HUES64 (cell line): ENCODE measurements around the gene ADAMTS20.
"Not testable (repeated sequence)": the region's sequence is repeated elsewhere in the genome, so short reads cannot be mapped to it uniquely, and the experiment has no call there.

Experiments used
- H3K27ac ChIP-seq: 2 replicates; pipeline ENCODE4 v1.7.0; 2013; ENCODE audit warnings: low read depth, low read length, inconsistent platforms
- H3K27me3 ChIP-seq: 2 replicates; pipeline ENCODE4 v1.6.1; 2013; ENCODE audit warnings: mild to moderate bottlenecking, low read length; ENCODE audit not compliant: insufficient read depth
- H3K36me3 ChIP-seq: 2 replicates; pipeline ENCODE4 v1.6.1; 2013; ENCODE audit warnings: mild to moderate bottlenecking, low read length; ENCODE audit not compliant: insufficient read depth
- H3K4me1 ChIP-seq: 2 replicates; pipeline ENCODE4 v1.6.1; 2013; ENCODE audit warnings: mild to moderate bottlenecking, low read length, moderate library complexity; ENCODE audit not compliant: insufficient read depth
- H3K4me3 ChIP-seq: 2 replicates; pipeline ENCODE4 v1.5.1; 2013; ENCODE audit warnings: mild to moderate bottlenecking, low read length, moderate library complexity
- H3K9ac ChIP-seq: 2 replicates; pipeline ENCODE4 v1.6.1; 2013; ENCODE audit warnings: mild to moderate bottlenecking, low read depth, low read length
- H3K9me3 ChIP-seq: 2 replicates; pipeline ENCODE4 v1.6.1; 2013; ENCODE audit warnings: low read depth, low read length; ENCODE audit not compliant: insufficient read depth
- WGBS: fragments of 150-250, 120-280 bp; methylation state at CpG from one replicate; pipeline ENCODE4 v1.1.7; 2013; ENCODE audit warnings: missing lambda C conversion rate; 5-methylcytosine and 5-hydroxymethylcytosine counted together

The ADAMTS20 gene

DNA sequence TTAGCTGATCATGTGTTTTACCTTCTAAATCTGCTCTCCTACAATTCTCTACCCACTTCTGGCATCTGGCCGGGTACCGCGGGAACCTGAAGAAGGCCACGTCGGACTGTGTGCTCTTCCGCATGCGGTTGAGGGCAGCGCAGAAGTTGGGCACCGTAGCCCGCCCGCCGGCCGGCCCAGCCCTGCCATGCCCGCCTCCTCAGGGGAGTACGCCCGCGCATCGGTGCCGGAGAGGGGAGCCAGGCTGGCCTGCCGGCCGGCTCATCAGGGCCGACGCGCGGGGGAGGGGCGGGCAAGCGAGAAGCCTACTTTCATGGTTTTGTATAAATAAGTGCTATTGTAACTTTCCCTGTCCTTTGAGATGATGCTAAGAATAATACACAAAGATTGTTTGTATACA, 19.9 kb upstream of the ADAMTS20 start:
- Histone ChIP-seq H3K36me3 (no peaks in the 10 kb centered on the region), H3K9ac (no peak overlapping the region), H3K9me3 (no peaks in the 10 kb centered on the region), H3K4me1 (no peaks in the 10 kb centered on the region), H3K27me3 (no peaks in the 10 kb centered on the region), H3K4me3 (no peak overlapping the region), H3K27ac (no peak overlapping the region)
- 96% methylated on average over 26 of the region's 27 CpGs for WGBS

DNA sequence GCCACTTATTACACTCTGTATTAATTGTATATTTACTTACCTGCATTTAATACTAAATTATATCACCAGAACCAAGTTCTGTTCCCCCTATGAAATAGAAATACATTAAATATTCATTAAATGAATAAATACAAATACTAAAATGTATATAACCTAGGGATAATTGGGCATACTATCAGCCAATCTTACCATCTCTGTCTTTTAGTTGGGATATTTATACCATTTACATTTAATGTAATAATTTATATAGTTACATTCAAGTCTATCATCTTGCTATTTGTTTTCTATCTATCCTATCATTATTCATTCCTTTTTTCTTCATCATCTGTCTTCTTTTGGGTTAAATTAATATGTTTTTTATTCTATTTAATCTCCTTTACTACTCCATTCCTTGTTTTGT, 4.1 kb upstream of the ADAMTS20 start:
- Histone ChIP-seq H3K27me3 (peaks cover 23% of the 10 kb centered on the region), H3K9ac (no peak overlapping the region), H3K4me1 (no peaks in the 10 kb centered on the region), H3K9me3 (peaks cover 14% of the 10 kb centered on the region), H3K4me3 (no peak overlapping the region), H3K36me3 (no peaks in the 10 kb centered on the region), H3K27ac (no peak overlapping the region)

DNA sequence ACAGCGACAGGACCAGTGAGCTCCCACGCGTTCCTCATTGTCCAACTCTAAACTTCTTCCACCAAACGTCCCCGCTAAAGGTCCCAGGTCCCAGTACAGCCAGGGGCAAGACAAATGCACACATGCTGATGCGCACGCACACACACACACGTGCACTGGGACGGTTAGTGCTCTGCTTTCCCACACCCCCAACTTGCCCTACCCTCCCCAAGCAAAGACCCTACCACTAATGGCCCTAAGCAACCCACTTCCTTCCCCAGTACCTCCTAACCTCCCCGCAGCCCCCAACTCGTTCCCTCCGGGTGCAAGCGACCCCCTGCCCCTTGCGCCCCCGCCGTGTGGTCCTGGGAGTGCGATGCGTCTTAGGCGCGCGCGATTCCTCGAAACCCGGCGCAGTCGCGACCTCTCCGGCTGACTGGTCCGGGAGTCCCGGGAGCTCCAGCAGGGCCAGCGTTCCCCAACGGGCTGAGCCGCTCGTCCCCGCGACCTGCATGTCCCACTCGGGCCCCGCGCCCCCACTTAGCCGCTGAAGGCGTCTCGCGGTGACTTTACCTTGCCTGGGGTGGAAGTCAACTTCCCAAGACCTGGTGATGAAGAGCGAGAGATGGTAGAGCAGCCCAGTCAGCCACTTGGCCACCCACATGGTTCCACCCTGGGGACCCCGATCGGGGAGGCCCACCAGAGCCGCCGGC, 578 bp downstream of the ADAMTS20 start:
- H3K4me1 ChIP-seq: no peaks in the 10 kb centered on the region; the same call in 1 of the 2 replicates
- no peaks in the 10 kb centered on the region for H3K36me3 ChIP-seq
- no peak overlapping the region for H3K27ac ChIP-seq
- WGBS: under 1% methylated on average over 48 of the region's 48 CpGs
- peaks cover 7% of the 10 kb centered on the region; the same call in 1 of the 2 replicates for H3K9me3 ChIP-seq
- peaks cover 42% of the 10 kb centered on the region for H3K27me3 ChIP-seq
- H3K4me3 ChIP-seq: peak overlapping the region; percentile 75
- peak overlapping the region; percentile 53 for H3K9ac ChIP-seq

DNA sequence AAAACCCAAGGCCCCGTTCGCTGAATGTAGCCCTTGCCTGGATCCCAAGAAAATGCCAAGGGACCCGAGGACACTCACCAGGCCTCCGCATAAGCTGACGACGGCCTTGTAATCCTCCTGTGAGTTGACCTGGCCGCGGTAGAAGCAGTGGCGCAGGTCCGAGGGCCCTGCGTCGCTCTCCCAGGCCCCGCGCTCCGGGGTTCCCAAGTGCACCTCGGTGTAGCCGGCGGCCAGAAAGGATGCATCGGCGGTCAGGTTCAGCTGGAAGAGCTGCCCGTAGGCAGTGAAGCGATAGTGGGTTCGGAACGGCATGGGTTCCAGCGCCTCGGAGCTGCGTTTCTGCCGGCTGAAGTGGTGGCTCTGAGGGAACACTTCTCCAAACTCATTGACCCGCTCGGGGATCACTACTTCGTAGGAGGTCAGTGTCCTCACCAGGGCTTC, 1.2 kb downstream of the ADAMTS20 start:
- 7% methylated on average over 31 of the region's 31 CpGs for WGBS
- H3K27me3 ChIP-seq: peaks cover 42% of the 10 kb centered on the region
- no peaks in the 10 kb centered on the region; the same call in 1 of the 2 replicates for H3K4me1 ChIP-seq
- H3K27ac ChIP-seq: no peak overlapping the region
- peak overlapping the region; percentile 75 for H3K4me3 ChIP-seq
- peaks cover 3% of the 10 kb centered on the region; the same call in 1 of the 2 replicates for H3K9me3 ChIP-seq
- peak overlapping the region; percentile 53; the same call in 1 of the 2 replicates for H3K9ac ChIP-seq
- H3K36me3 ChIP-seq: no peaks in the 10 kb centered on the region

DNA sequence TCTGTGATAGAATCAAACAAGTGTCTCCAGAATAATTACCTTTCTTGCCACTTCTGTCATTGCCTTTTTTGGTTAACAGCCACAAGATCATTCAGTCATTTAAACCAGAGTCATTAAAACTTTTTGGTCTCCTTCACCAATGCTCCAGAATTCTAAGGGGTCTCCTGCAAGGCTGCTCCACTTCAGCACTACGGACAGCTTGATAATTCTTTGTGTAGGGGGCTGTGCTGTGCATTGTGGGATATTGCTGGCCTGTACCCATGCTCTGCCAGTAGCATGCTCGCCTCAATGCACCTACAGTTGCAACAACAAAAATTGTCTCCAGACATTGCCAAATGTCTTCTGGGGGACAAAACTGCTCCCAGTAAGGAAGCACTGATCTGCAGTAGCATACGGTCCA, 7.3 kb downstream of the ADAMTS20 start:
- Histone ChIP-seq H3K9me3 (no peaks in the 10 kb centered on the region), H3K27me3 (peaks cover 5% of the 10 kb centered on the region; the same call in 1 of the 2 replicates), H3K36me3 (no peaks in the 10 kb centered on the region), H3K4me3 (no peak overlapping the region), H3K4me1 (no peaks in the 10 kb centered on the region), H3K27ac (no peak overlapping the region), H3K9ac (no peak overlapping the region)
- 93% methylated on average over 3 of the region's 3 CpGs for WGBS

DNA sequence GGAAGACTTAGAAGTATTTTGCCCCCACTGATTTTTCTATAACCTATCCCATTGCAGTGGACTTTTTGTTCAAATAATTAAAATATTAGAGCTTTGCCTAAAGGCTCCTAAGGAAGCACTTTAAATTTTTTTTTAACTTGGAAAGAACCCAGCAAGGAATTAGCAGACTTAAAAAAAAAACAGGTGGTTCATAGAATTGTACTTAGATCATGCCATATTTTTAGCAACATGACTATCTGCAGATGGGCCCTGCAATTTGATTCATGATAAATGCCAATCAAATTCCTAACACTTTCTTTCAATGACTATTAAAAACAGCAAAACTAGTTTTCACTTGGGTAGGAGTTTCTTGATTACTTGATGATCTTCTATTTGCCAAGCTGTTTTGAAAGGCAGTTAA, 11.5 kb downstream of the ADAMTS20 start:
- no peak overlapping the region for H3K27ac ChIP-seq
- H3K27me3 ChIP-seq: no peaks in the 10 kb centered on the region
- no peaks in the 10 kb centered on the region for H3K4me1 ChIP-seq
- H3K36me3 ChIP-seq: no peaks in the 10 kb centered on the region
- no peak overlapping the region for H3K9ac ChIP-seq
- no peak overlapping the region for H3K4me3 ChIP-seq
- no peaks in the 10 kb centered on the region for H3K9me3 ChIP-seq

DNA sequence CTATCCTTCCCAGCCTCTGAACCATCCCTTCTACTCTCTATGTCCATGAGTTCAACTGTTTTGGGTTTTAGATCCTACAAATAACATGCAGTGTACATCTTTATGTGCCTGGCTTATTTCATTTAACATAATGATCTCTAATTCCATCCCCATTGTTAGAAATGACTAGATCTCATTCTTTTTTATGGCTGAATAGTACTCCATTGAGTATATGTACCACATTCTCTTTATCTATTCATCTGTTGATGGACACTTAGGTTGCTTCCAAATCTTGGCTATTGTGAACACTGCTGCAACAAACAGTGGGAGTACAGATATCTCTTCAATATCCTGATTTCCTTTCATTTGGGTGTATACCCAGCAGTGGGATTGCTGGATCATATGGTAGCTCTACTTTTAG, 14.3 kb downstream of the ADAMTS20 start:
- H3K4me3 ChIP-seq, H3K36me3 ChIP-seq, H3K9ac ChIP-seq, H3K27ac ChIP-seq, H3K4me1 ChIP-seq, H3K9me3 ChIP-seq, H3K27me3 ChIP-seq: not testable (repeated sequence)

DNA sequence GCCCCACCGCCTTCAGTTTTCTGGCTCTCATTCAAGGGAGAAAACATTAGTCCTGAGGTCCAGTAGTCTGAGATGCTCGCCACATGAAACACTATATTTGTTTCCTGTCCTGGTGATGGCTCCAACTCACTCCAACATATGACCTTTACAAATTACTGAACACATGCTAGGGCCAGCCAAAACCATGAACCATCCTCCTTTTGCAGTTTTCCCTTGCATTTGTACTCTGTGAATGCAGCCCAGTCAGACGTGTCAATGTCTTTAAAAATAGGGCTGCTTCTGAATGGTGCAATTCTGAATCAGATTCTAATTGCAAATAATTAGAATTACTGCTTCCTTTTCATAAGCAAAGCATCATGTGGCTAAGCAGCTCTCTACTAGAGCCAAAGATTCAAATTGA, 36.0 kb downstream of the ADAMTS20 start:
- Histone ChIP-seq H3K4me1 (no peaks in the 10 kb centered on the region; the same call in 1 of the 2 replicates), H3K36me3 (no peaks in the 10 kb centered on the region), H3K9me3 (no peaks in the 10 kb centered on the region), H3K9ac (no peak overlapping the region), H3K4me3 (no peak overlapping the region), H3K27ac (no peak overlapping the region), H3K27me3 (no peaks in the 10 kb centered on the region)
- WGBS: 87% methylated on average over 3 of the region's 3 CpGs

DNA sequence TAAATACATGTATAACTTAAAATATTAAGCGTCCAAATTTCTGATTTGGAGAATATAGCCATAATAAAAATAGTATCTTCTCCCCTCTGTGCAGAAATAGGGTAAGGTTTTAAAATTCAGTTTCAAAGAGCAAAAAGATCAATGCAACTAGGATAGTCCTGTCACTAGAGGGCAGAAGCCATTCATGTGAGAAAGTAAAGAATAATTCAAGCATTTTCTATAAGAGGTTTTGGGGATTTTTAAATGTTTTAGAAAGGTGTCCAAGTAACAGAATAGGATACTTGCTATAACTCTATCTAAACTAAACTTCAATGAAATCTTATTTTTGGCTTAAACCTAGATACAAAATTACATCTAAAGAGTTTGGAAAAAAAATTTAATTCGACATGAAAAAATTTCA, 50.3 kb downstream of the ADAMTS20 start:
- H3K9me3 ChIP-seq: no peaks in the 10 kb centered on the region
- no peaks in the 10 kb centered on the region for H3K27me3 ChIP-seq
- no peak overlapping the region for H3K27ac ChIP-seq
- WGBS: no CpG with 5 or more reads among the region's 2 CpGs
- H3K4me3 ChIP-seq: no peak overlapping the region
- no peak overlapping the region for H3K9ac ChIP-seq
- H3K36me3 ChIP-seq: no peaks in the 10 kb centered on the region
- H3K4me1 ChIP-seq: no peaks in the 10 kb centered on the region

DNA sequence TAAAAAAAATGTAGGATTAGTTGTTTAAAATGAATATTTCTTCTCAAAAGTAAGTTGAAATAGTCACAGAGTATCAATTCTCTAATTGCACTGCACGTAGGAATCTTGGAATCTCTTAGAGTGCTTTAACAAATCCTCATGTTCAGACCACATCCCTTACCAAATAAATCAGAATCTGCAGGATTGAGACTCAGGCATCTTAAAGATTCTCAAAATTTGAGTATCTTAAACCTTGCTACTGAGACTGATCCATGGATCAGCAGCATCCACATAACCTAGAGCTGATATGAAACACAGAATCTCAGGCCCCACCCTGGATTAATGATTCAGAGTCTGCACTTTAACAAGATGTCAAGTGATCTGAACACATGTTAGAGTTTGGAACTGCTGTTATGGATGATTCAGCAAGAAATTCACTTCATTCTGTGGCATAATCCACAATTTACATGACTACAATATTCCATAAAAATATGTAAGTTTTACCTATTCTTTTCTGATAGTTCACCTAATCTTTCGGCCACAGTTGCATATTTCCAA, 58.7 kb downstream of the ADAMTS20 start:
- Histone ChIP-seq H3K4me3 (no peak overlapping the region), H3K9me3 (no peaks in the 10 kb centered on the region), H3K27me3 (no peaks in the 10 kb centered on the region), H3K4me1 (no peaks in the 10 kb centered on the region), H3K27ac (no peak overlapping the region), H3K36me3 (no peaks in the 10 kb centered on the region), H3K9ac (no peak overlapping the region)
- 96% methylated on average over 2 of the region's 2 CpGs for WGBS

DNA sequence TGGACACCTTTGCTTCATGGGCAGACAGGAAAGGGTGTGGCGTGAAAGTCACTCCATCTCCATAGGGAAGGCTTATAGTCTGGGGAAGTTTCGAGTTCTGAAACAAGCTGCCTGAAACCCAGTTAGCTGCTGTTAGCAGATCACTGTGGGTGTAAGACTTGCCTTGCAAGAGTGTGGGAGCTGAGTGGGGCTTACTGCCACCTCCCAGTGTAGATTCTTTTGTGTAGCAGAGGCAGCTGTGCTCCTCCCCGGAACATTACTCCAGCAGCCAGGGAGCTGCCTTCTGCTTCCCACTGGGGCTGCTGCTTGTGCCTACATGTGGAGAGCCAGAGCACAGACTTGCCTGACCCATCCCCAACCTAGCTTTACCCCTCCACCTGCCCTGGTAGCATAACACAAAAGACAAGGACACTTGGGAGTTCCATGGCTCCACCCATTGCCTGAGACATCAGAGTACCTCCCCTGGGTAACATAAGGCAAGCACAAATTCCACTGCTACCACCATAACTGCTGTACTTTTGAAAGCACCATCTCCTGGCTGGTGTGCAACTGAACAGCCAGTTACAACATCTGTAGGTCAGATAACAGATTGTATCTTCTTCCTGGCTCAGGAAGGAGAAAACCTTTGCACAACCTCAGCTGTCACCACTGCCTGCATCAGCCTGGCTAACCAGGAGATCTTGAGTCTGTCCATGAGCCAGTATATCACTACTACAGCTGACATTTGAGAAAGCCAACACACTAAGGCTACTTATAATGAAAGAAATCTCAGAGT, 69.5 kb downstream of the ADAMTS20 start:
- 97% methylated on average over 3 of the region's 3 CpGs for WGBS
- Histone ChIP-seq H3K27ac (no peak overlapping the region), H3K36me3 (no peaks in the 10 kb centered on the region), H3K4me3 (no peak overlapping the region), H3K9ac (no peak overlapping the region), H3K4me1 (0 out of 2 replicates have a peak, but pooled peaks cover 5% of the 10 kb centered on the region), H3K27me3 (no peaks in the 10 kb centered on the region), H3K9me3 (peaks cover 4% of the 10 kb centered on the region; the same call in 1 of the 2 replicates)
